Caki2 (cell line): ENCODE results near the gene GJA4. TPM values are rescaled to one million over a fixed set of nuclear protein-coding genes. Genes with fewer than 3 reads are reported as not detected.
"Not testable (repeated sequence)": the region's sequence is repeated elsewhere in the genome, so short reads cannot be mapped to it uniquely, and the experiment has no call there.

Experiments used
- DNase-seq: peaks from one replicate; pipeline ENCODE4 v3.0.0-alpha.2; 2015; ENCODE audit warnings: low read depth
- in situ Hi-C: cut with HindIII; loops from 2 replicates; pipeline ENCODE4 v1.10.0; 2016; ENCODE audit warnings: low sequenced_read_pairs, low pct_unique_long_range_greater_than_20kb, mixed read lengths
- total RNA-seq: library from RNA; depleted of rRNA; stranded (reverse); fragments of >200 nt; shearing (Covaris generic); gene quantifications from 2 replicates; pipeline ENCODE4 v1.2.3, GENCODE V29; 2014; ENCODE audit warnings: low replicate concordance

GJA4 gene
- total RNA-seq, 1 experiment from 2014 or later, result not detected

- in situ Hi-C loops, DNase-seq: not testable (repeated sequence)
Measured at GRCh38 chr1:34818862-34819261, 26.1 kb downstream of the GJA4 start.

- no peak for DNase-seq
- in situ Hi-C loops, result no loop called here
Measured at GRCh38 chr1:34822202-34822601, 29.4 kb downstream of the GJA4 start.

GRCh38 chr1:34824817-34825454 is 32.1 kb downstream of the GJA4 start:
- in situ Hi-C loops, result no loop called here
- no peak for DNase-seq

GRCh38 chr1:34825455-34826091 is 32.8 kb downstream of the GJA4 start:
- no peak for DNase-seq
- in situ Hi-C loops, result no loop called here

- in situ Hi-C loops, result no loop called here
- DNase-seq, result no peak
Measured at GRCh38 chr1:34827341-34827941, 34.6 kb downstream of the GJA4 start.

GRCh38 chr1:34828611-34829010 is 35.8 kb downstream of the GJA4 start:
- in situ Hi-C loops, result no loop called here
- DNase-seq, result no peak

GRCh38 chr1:34829250-34829649 is 36.5 kb downstream of the GJA4 start:
- DNase-seq, result no peak
- in situ Hi-C loops, result no loop called here

- in situ Hi-C loops, result no loop called here
- no peak for DNase-seq
Measured at GRCh38 chr1:34831721-34832246, 39.0 kb downstream of the GJA4 start.

GRCh38 chr1:34833711-34834110 is 40.9 kb downstream of the GJA4 start:
- DNase-seq, result no peak
- in situ Hi-C loops, result no loop called here

- no peak for DNase-seq
- in situ Hi-C loops, result no loop called here
Measured at GRCh38 chr1:34839526-34840305, 46.9 kb downstream of the GJA4 start.

GRCh38 chr1:34840426-34840825 is 47.6 kb downstream of the GJA4 start:
- no peak for DNase-seq
- in situ Hi-C loops, result no loop called here

- DNase-seq, result no peak
- in situ Hi-C loops, result no loop called here
Measured at GRCh38 chr1:34842073-34842472, 49.3 kb downstream of the GJA4 start.

- DNase-seq, result no peak
- in situ Hi-C loops, result no loop called here
Measured at GRCh38 chr1:34842952-34843371, 50.2 kb downstream of the GJA4 start.

GRCh38 chr1:34843392-34844251 is 50.8 kb downstream of the GJA4 start:
- DNase-seq, result no peak
- in situ Hi-C loops, result no loop called here

GRCh38 chr1:34844252-34844634 is 51.4 kb downstream of the GJA4 start:
- in situ Hi-C loops, result no loop called here
- no peak for DNase-seq
